ENCODE measurements around the gene YAF2. TPM values are rescaled to one million over a fixed set of nuclear protein-coding genes. Genes with fewer than 3 reads are reported as not detected.
"Not testable (repeated sequence)": the region's sequence is repeated elsewhere in the genome, so short reads cannot be mapped to it uniquely, and the experiment has no call there.

The YAF2 gene
- total RNA-seq, 1 experiment from 2014 or later, result 9.5 TPM

GRCh38 chr12:42196723-42197603, 41.1 kb downstream of the YAF2 start:
- no peak for DNase-seq (ENCODE audit: low spot score)

- DNase-seq (ENCODE audit: low spot score), result no peak
These were observed 45.4 kb downstream of the YAF2 start for GRCh38 chr12:42192686-42193085.

- no peak for DNase-seq (ENCODE audit: low spot score)
These were observed 45.8 kb downstream of the YAF2 start for GRCh38 chr12:42192258-42192657.

GRCh38 chr12:42190376-42190775, 47.7 kb downstream of the YAF2 start:
- no peak for DNase-seq (ENCODE audit: low spot score)

- DNase-seq (ENCODE audit: low spot score), result not testable (repeated sequence)
These were observed 49.8 kb downstream of the YAF2 start for GRCh38 chr12:42188275-42188674.

- no peak for DNase-seq (ENCODE audit: low spot score)
These were observed 50.2 kb downstream of the YAF2 start for GRCh38 chr12:42187799-42188198.

- DNase-seq (ENCODE audit: low spot score), result no peak
These were observed 51.3 kb downstream of the YAF2 start for GRCh38 chr12:42186793-42187192.

GRCh38 chr12:42182394-42182793, 55.7 kb downstream of the YAF2 start:
- no peak for DNase-seq (ENCODE audit: low spot score)

- DNase-seq (ENCODE audit: low spot score), result peak; percentile 6
These were observed 57.0 kb downstream of the YAF2 start for GRCh38 chr12:42180990-42181596.

- DNase-seq (ENCODE audit: low spot score), result no peak
These were observed 59.9 kb downstream of the YAF2 start for GRCh38 chr12:42178101-42178500.

- no peak for DNase-seq (ENCODE audit: low spot score)
These were observed 63.1 kb downstream of the YAF2 start for GRCh38 chr12:42174978-42175377.

- DNase-seq (ENCODE audit: low spot score), result no peak
These were observed 64.0 kb downstream of the YAF2 start for GRCh38 chr12:42173961-42174521.

- no peak for DNase-seq (ENCODE audit: low spot score)
These were observed 65.4 kb downstream of the YAF2 start for GRCh38 chr12:42172441-42173210.

- no peak for DNase-seq (ENCODE audit: low spot score)
These were observed 70.3 kb downstream of the YAF2 start for GRCh38 chr12:42167711-42168110.

- no peak for DNase-seq (ENCODE audit: low spot score)
These were observed 71.5 kb downstream of the YAF2 start for GRCh38 chr12:42166501-42166900.

GRCh38 chr12:42163913-42164312, 74.1 kb downstream of the YAF2 start:
- no peak for DNase-seq (ENCODE audit: low spot score)

GRCh38 chr12:42162965-42163364, 75.1 kb downstream of the YAF2 start:
- DNase-seq (ENCODE audit: low spot score), result no peak

GRCh38 chr12:42162193-42162592, 75.9 kb downstream of the YAF2 start:
- DNase-seq (ENCODE audit: low spot score), result no peak

GRCh38 chr12:42161529-42161928, 76.5 kb downstream of the YAF2 start:
- DNase-seq (ENCODE audit: low spot score), result no peak

- DNase-seq (ENCODE audit: low spot score), result no peak
These were observed 81.8 kb downstream of the YAF2 start for GRCh38 chr12:42156232-42156631.

- no peak for DNase-seq (ENCODE audit: low spot score)
These were observed 92.4 kb downstream of the YAF2 start for GRCh38 chr12:42145552-42146215.

- DNase-seq (ENCODE audit: low spot score), result no peak
These were observed 92.9 kb downstream of the YAF2 start for GRCh38 chr12:42145197-42145549.

All from H4 (cell line).